Mucosa of stomach (tissue), 1 donor: ENCODE data around the gene PRR35.

ENCODE experiments used
- H3K27me3 ChIP-seq: one replicate; pipeline ENCODE4 v1.7.0; 2013; ENCODE audit warnings: mild to moderate bottlenecking, low read length; ENCODE audit not compliant: control insufficient read depth, insufficient read depth
- H3K36me3 ChIP-seq: one replicate; pipeline ENCODE4 v1.7.0; 2013; ENCODE audit warnings: low read length; ENCODE audit not compliant: control insufficient read depth, insufficient read depth
- H3K4me1 ChIP-seq: one replicate; pipeline ENCODE4 v1.7.0; 2013; ENCODE audit warnings: mild to moderate bottlenecking, low read length; ENCODE audit not compliant: control insufficient read depth, insufficient read depth
- H3K4me3 ChIP-seq: one replicate; pipeline ENCODE4 v1.7.0; 2013; ENCODE audit warnings: low read length
- H3K9ac ChIP-seq: one replicate; pipeline ENCODE4 v1.7.0; 2013; ENCODE audit warnings: mild to moderate bottlenecking, low read length, moderate library complexity
- H3K9me3 ChIP-seq: one replicate; pipeline ENCODE4 v1.7.0; 2013; ENCODE audit warnings: mild to moderate bottlenecking, low read length, moderate library complexity; ENCODE audit not compliant: control insufficient read depth
- donor health status: Pancreatic carcinoma.

PRR35 gene

GRCh38 chr16:555528-556473, 4.4 kb upstream of the PRR35 start:
- Histone ChIP-seq H3K36me3 (no peaks in the 10 kb centered on the region), H3K4me1 (peaks cover 7% of the 10 kb centered on the region), H3K4me3 (no peak overlapping the region), H3K9ac (no peak overlapping the region), H3K27me3 (peaks cover 20% of the 10 kb centered on the region), H3K9me3 (no peaks in the 10 kb centered on the region)

DNA sequence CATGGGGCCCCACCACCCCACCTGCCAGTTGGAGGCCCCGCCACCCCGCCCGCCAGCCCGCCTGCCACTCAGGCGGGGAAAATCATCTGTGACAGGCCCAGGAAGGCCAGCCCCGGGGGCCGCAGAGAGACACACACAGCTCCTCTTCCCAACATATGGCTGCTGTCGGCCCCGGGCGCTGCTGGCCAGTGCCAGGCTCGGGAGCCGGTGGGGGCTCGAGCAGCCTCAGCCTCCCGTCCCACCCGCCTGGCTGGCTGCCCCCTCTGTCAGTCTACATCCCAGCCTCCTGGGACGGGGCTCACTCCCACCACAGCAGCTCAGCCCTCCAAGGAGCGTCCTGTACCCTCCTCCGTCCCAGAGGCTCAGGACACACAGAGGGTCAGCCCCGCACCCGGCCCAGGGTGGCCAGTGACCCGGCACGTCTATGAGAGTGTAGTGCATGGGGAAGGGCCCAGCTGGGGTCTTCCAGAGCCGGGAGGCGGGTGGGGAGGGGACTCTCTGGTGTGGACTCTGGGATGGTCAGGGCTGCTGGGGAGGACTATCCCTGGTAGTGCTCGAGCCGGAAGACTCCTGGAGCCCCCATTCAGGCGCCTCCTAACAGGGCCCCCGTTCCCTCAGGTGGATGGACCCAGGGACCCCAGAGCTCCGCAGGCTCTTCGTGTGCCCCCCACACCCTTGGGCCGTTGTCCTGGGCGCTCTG, 3.6 kb upstream of the PRR35 start:
- Histone ChIP-seq H3K4me1 (peaks cover 7% of the 10 kb centered on the region), H3K36me3 (no peaks in the 10 kb centered on the region), H3K9ac (no peak overlapping the region), H3K27me3 (peaks cover 28% of the 10 kb centered on the region), H3K9me3 (no peaks in the 10 kb centered on the region), H3K4me3 (no peak overlapping the region)

GRCh38 chr16:557463-558297, 2.5 kb upstream of the PRR35 start:
- Histone ChIP-seq H3K27me3 (peaks cover 38% of the 10 kb centered on the region), H3K4me1 (peaks cover 7% of the 10 kb centered on the region), H3K36me3 (no peaks in the 10 kb centered on the region)

GRCh38 chr16:558298-559020, 1.7 kb upstream of the PRR35 start:
- Histone ChIP-seq H3K9me3 (no peaks in the 10 kb centered on the region), H3K4me1 (peaks cover 7% of the 10 kb centered on the region), H3K4me3 (no peak overlapping the region), H3K9ac (no peak overlapping the region), H3K27me3 (peaks cover 40% of the 10 kb centered on the region), H3K36me3 (no peaks in the 10 kb centered on the region)

More at GRCh38 chr16:557463-558297, 2.5 kb upstream of the PRR35 start:
- Histone ChIP-seq H3K4me3 (no peak overlapping the region), H3K9me3 (no peaks in the 10 kb centered on the region), H3K9ac (no peak overlapping the region)

DNA sequence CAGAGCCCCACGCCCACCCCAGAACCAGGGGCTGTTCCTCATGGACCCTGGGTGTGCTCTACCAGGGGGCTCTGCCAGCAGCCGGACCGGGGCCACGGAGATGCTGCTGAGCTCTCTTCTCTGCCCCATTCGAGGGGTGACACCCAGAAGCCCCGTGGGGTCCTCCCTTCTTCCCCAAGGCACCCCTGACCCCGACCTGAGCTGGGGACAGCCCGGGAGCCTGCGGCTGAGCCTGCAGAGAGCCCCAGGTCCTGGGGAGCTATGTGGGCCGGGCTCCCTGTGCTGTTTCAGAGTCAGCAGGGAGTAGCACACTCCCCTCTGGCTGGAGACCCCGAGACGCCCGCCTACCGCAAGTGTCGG, 1.2 kb upstream of the PRR35 start:
- Histone ChIP-seq H3K9me3 (no peaks in the 10 kb centered on the region), H3K9ac (no peak overlapping the region), H3K4me3 (no peak overlapping the region), H3K36me3 (no peaks in the 10 kb centered on the region), H3K27me3 (peaks cover 40% of the 10 kb centered on the region), H3K4me1 (peaks cover 7% of the 10 kb centered on the region)

DNA sequence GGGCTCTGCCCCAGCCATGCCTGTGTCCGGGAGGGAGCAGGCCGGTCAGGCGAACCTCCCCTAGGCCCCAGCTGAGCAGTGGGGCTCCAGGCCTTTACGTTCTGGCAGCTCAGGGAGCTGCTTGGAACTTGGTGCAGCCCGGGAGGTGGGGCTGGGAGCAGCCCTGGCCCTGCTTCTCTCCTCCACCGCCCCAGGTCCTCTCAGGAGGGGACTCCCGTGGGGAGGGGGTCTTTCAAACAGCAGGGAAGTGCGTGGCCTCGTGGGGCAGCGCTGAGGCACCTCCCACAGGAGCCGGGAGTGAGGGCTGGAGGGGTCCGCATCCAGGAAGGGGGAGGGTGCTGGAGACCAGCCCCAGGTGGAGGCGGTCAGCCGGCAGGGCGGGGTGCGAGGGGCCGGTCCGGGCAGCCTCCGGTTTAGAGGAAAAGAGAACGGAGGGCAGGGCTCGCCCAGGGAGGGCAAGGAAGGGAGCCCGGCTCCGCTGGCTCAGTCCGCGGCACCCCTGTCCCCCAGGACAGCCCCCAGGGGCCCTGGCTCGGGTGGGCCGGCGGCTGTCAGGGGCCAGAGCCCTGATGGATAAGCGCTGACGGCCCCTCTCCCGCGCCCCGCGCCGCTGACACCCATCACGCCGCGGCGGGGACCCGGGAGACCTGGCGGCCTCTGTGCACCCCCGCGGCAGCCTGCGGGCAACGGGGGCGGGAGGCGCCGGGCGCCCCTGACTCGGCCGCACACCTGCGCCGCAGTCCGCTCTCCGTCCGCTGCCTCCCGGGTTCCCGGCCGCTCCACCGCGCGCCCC, 587 bp upstream of the PRR35 start:
- peaks cover 40% of the 10 kb centered on the region for H3K27me3 ChIP-seq

DNA sequence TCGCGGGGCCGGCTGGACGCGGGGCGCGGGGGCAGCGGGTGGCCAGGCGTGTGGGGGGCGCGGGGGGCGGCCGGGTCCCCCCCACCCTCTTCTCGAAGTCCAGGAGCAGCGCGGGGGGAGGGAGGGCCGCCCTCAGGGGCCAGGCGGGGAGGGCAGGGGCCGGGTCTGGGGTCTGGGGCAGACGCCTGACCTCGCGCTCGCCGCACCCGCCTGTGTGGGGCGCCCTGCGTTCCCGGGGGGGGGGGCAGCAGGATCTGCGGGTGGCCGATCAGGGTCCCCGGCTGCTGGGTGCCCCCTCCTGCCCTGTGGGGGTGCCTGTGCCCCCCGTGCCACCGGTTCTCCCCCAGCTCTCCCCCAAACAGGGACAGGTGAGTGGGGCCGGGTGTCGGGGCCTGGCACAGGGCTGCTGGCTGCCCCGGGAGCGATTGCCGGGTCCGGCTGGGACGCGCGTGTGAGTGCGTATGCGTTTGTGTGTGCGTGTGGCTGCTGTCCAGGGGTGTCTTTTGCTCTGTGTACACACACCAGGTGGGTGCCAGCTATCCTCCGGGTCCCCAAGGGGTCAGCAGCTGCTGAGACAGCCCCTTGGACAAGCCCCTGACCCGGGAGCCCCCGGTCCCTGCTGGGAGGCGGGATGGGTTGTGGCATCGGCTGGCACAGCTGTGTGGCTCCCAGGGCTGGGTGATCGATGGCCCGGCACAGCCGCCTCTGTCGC, 663 bp downstream of the PRR35 start:
- Histone ChIP-seq H3K9me3 (no peaks in the 10 kb centered on the region), H3K9ac (no peak overlapping the region), H3K4me3 (no peak overlapping the region), H3K4me1 (peaks cover 7% of the 10 kb centered on the region), H3K27me3 (peaks cover 40% of the 10 kb centered on the region), H3K36me3 (no peaks in the 10 kb centered on the region)

More for the DNA sequence above, 587 bp upstream of the PRR35 start:
- H3K36me3 ChIP-seq: no peaks in the 10 kb centered on the region
- H3K4me3 ChIP-seq: no peak overlapping the region
- peaks cover 7% of the 10 kb centered on the region for H3K4me1 ChIP-seq
- H3K9ac ChIP-seq: no peak overlapping the region
- no peaks in the 10 kb centered on the region for H3K9me3 ChIP-seq

DNA sequence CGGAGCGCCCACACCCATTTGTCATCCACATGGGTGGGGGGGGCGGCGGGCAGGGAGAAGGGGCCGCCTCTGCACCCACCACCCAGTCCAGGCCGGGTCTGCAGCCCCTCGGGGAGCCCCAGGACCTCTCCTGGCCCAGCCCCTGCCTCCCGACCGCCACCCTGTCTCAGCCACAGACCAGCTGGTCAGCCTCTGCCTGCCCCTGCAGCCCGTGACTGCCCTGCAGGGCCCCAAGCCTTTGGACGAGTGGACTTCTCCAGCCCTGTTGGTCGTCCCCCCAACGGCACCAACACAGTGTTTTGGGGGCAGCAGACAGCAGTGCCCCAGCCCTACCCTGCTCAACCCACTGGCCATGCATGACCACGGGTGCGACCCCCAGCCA, 1.2 kb downstream of the PRR35 start:
- H3K4me3 ChIP-seq: no peak overlapping the region
- peaks cover 12% of the 10 kb centered on the region for H3K4me1 ChIP-seq
- peaks cover 40% of the 10 kb centered on the region for H3K27me3 ChIP-seq
- no peak overlapping the region for H3K9ac ChIP-seq
- no peaks in the 10 kb centered on the region for H3K36me3 ChIP-seq
- H3K9me3 ChIP-seq: no peaks in the 10 kb centered on the region

GRCh38 chr16:561957-562938, 2.1 kb downstream of the PRR35 start:
- Histone ChIP-seq H3K4me1 (peaks cover 20% of the 10 kb centered on the region), H3K4me3 (no peak overlapping the region), H3K9ac (no peak overlapping the region), H3K36me3 (no peaks in the 10 kb centered on the region), H3K9me3 (no peaks in the 10 kb centered on the region), H3K27me3 (peaks cover 41% of the 10 kb centered on the region)
